Mesenchymal stem cell (in vitro differentiated cells and primary cell): ENCODE data around the gene KNTC1. TPM values are rescaled to one million over a fixed set of nuclear protein-coding genes. Genes with fewer than 3 reads are reported as not detected.

Experiments used
- DNase-seq: peaks from one replicate; pipeline ENCODE4 v3.0.0-alpha.2; 2013
- H2AFZ ChIP-seq: one replicate; pipeline ENCODE4 v1.6.1; 2013; ENCODE audit warnings: low read depth, mild to moderate bottlenecking, control low read depth, inconsistent platforms, low read length, moderate library complexity
- H2AK5ac ChIP-seq: 2 replicates; pipeline ENCODE4 v1.6.1; 2013; ENCODE audit warnings: low read length, moderate library complexity, mild to moderate bottlenecking, inconsistent platforms; ENCODE audit not compliant: severe bottlenecking
- H2BK120ac ChIP-seq: one replicate; pipeline ENCODE4 v1.6.1; 2013; ENCODE audit warnings: low read depth, mild to moderate bottlenecking, inconsistent platforms, low read length, moderate library complexity
- H2BK12ac ChIP-seq, 2 experiments: one replicate each; pipeline ENCODE4 v1.6.1; 2013; ENCODE audit warnings: inconsistent platforms in 2 of 2, low read length in 2 of 2, mild to moderate bottlenecking in 2 of 2, moderate library complexity in 2 of 2, control low read depth in 1 of 2
- H2BK15ac ChIP-seq: one replicate; pipeline ENCODE4 v1.6.1; 2013; ENCODE audit warnings: mild to moderate bottlenecking, low read depth, inconsistent platforms; ENCODE audit not compliant: poor library complexity, severe bottlenecking
- H2BK5ac ChIP-seq: 2 replicates; pipeline ENCODE4 v1.6.1; 2013; ENCODE audit warnings: low read depth, mild to moderate bottlenecking, low read length, control low read depth, inconsistent platforms; ENCODE audit not compliant: poor library complexity, severe bottlenecking
- H3K14ac ChIP-seq, 2 experiments: one replicate each; pipeline ENCODE4 v1.6.1; 2013; ENCODE audit warnings: inconsistent platforms in 2 of 2, low read length in 2 of 2, control low read depth in 1 of 2, mild to moderate bottlenecking in 1 of 2, moderate library complexity in 1 of 2
- H3K18ac ChIP-seq, 2 experiments: one replicate each; pipeline ENCODE4 v1.6.1; 2013; ENCODE audit warnings: inconsistent platforms in 2 of 2, low read length in 2 of 2, control low read depth in 1 of 2, low read depth in 1 of 2, mild to moderate bottlenecking in 1 of 2
- H3K23ac ChIP-seq, 2 experiments: one replicate each; pipeline ENCODE4 v1.6.1; 2013; ENCODE audit warnings: inconsistent platforms in 2 of 2, low read length in 2 of 2, mild to moderate bottlenecking in 2 of 2, moderate library complexity in 2 of 2, control low read depth in 1 of 2
- H3K27ac ChIP-seq: 2 replicates; pipeline ENCODE4 v1.5.1; 2013; ENCODE audit warnings: mild to moderate bottlenecking, moderate library complexity, low read length, control low read depth, inconsistent platforms; ENCODE audit not compliant: poor library complexity, severe bottlenecking
- H3K27me3 ChIP-seq, 2 experiments: 2 replicates each; pipeline versions ENCODE4 v1.6.1 to v1.7.0; 2013; ENCODE audit warnings: low read length in 2 of 2, mild to moderate bottlenecking in 2 of 2, moderate library complexity in 2 of 2, control low read depth in 1 of 2, inconsistent platforms in 1 of 2; ENCODE audit not compliant: control insufficient read depth in 1 of 2, insufficient read depth in 1 of 2
- H3K36me3 ChIP-seq, 2 experiments: 2 replicates each; pipeline versions ENCODE4 v1.6.1 to v1.7.0; 2013; ENCODE audit warnings: low read length in 2 of 2, control low read depth in 1 of 2, inconsistent platforms in 1 of 2, low read depth in 1 of 2, mild to moderate bottlenecking in 1 of 2; ENCODE audit not compliant: insufficient read depth in 2 of 2, control insufficient read depth in 1 of 2
- H3K4ac ChIP-seq, 2 experiments: one replicate each; pipeline ENCODE4 v1.6.1; 2013; ENCODE audit warnings: inconsistent platforms in 2 of 2, low read length in 2 of 2, mild to moderate bottlenecking in 2 of 2, moderate library complexity in 2 of 2, control low read depth in 1 of 2, low read depth in 1 of 2
- H3K4me1 ChIP-seq: 2 replicates; pipeline ENCODE4 v1.6.1; 2013; ENCODE audit warnings: low read depth, low read length, control low read depth; ENCODE audit not compliant: control insufficient read depth, insufficient read depth
- H3K4me2 ChIP-seq: 2 replicates; pipeline ENCODE4 v1.6.1; 2013; ENCODE audit warnings: low read length, mild to moderate bottlenecking, inconsistent platforms; ENCODE audit not compliant: poor library complexity, severe bottlenecking
- H3K4me3 ChIP-seq, 2 experiments: 2 replicates each; pipeline versions ENCODE4 v1.5.1 to v1.7.0; 2013; ENCODE audit warnings: low read length in 2 of 2, mild to moderate bottlenecking in 2 of 2, control low read depth in 1 of 2, low read depth in 1 of 2; ENCODE audit not compliant: insufficient read depth in 1 of 2
- H3K79me1 ChIP-seq: replicated peaks from 2 replicates; pipeline ENCODE4 v1.6.1; 2013; ENCODE audit warnings: mild to moderate bottlenecking, control low read depth, low read length, inconsistent platforms; ENCODE audit not compliant: poor library complexity, severe bottlenecking
- H3K9ac ChIP-seq: 2 replicates; pipeline ENCODE4 v1.7.0; 2013; ENCODE audit warnings: mild to moderate bottlenecking, low read length, moderate library complexity
- H3K9me3 ChIP-seq: 2 replicates; pipeline ENCODE4 v1.7.0; 2013; ENCODE audit warnings: mild to moderate bottlenecking, low read length; ENCODE audit not compliant: control insufficient read depth
- H4K8ac ChIP-seq: one replicate; pipeline ENCODE4 v1.6.1; 2013; ENCODE audit warnings: inconsistent platforms, mild to moderate bottlenecking, low read length, moderate library complexity
- H4K91ac ChIP-seq: one replicate; pipeline ENCODE4 v1.6.1; 2013; ENCODE audit warnings: mild to moderate bottlenecking, low read length, inconsistent platforms
- whole genome bisulfite sequencing: methylation state at CpG from one replicate; pipeline ENCODE4 v1.1.7; 2013; ENCODE audit warnings: mixed read lengths; 5-methylcytosine and 5-hydroxymethylcytosine counted together
- polyA plus RNA-seq, 2 experiments: library from polyadenylated mRNA; stranded (reverse); fragments of 200-250 nt; gene quantifications; one replicate each; pipeline ENCODE4 v1.2.3, GENCODE V29; 2013

The KNTC1 gene
- polyA plus RNA-seq (2013, experiment 1 of 2): 8.8 TPM
- 6.2 TPM for polyA plus RNA-seq (2013, experiment 2 of 2)

GRCh38 chr12:122526683-122527477, at the start of gene KNTC1, which contains the start of gene RSRC2:
TSS of gene KNTC1 (plus strand) at chr12:122527249. CDS start at chr12:122530064, 2,815 bp downstream.
TSS of gene RSRC2 (minus strand) at chr12:122526936. CDS start at chr12:122526853, 83 bp downstream.
- H2AFZ ChIP-seq: peak within 1 kb of the TSS; percentile 89
- under 1% methylated on average over 51 of the region's 51 CpGs for WGBS

GRCh38 chr12:122480753-122481152, 46.3 kb upstream of the KNTC1 start:
- Histone ChIP-seq H2BK15ac (no peak overlapping the region), H2AFZ (no peak overlapping the region), H4K8ac (no peak overlapping the region), H2BK12ac (no peak overlapping the region), H3K36me3 (peaks cover 27 to 90% of the 10 kb centered on the region in 2 experiments), H3K4me2 (no peak overlapping the region), H2AK5ac (no peak overlapping the region), H3K27ac (no peak overlapping the region), H3K23ac (no peak overlapping the region), H3K4me3 (no peak overlapping the region), H3K9ac (no peak overlapping the region), H2BK5ac (no peak overlapping the region), H3K4ac (no peak overlapping the region), H4K91ac (no peak overlapping the region), H3K27me3 (no peaks in the 10 kb centered on the region), H3K9me3 (no peaks in the 10 kb centered on the region), H3K14ac (no peak overlapping the region), H3K79me1 (peaks cover 15% of the 10 kb centered on the region), H3K4me1 (no peaks in the 10 kb centered on the region), H3K18ac (no peak overlapping the region), H2BK120ac (no peak overlapping the region)
- DNase-seq: no peak
- WGBS: 95% methylated on average over 7 of the region's 8 CpGs

More at GRCh38 chr12:122526683-122527477, at the start of gene KNTC1, which contains the start of gene RSRC2:
- peak within 1 kb of the TSS; percentile 100 for H3K9ac ChIP-seq
- peak within 1 kb of the TSS in 1 of 2 experiments; percentile 48 for H3K23ac ChIP-seq
- H2BK5ac ChIP-seq: peak within 1 kb of the TSS; percentile 99
- peak within 1 kb of the TSS; percentile 97 for H4K8ac ChIP-seq
- no peak within 1 kb of the TSS for H2BK12ac ChIP-seq
- H2AK5ac ChIP-seq: peak within 1 kb of the TSS; percentile 96
- peak within 1 kb of the TSS; percentile 91 to 93 for H3K4ac ChIP-seq
- H3K4me2 ChIP-seq: peak within 1 kb of the TSS; percentile 97
- peak within 1 kb of the TSS; percentile 85 to 98 for H3K18ac ChIP-seq
- peak; percentile 100 for DNase-seq
- peaks cover 6% of the 10 kb centered on the region for H3K79me1 ChIP-seq
- peak within 1 kb of the TSS in 1 of 2 experiments; percentile 60 for H3K14ac ChIP-seq
- H3K4me1 ChIP-seq: peaks cover 3% of the 10 kb centered on the region
- H3K27me3 ChIP-seq: no peaks in the 10 kb centered on the region
- peak within 1 kb of the TSS; percentile 78 to 95 for H3K4me3 ChIP-seq
- H3K27ac ChIP-seq: peak within 1 kb of the TSS; percentile 100
- H2BK15ac ChIP-seq: peak within 1 kb of the TSS; percentile 92
- H3K9me3 ChIP-seq: no peaks in the 10 kb centered on the region
- peaks cover 4 to 35% of the 10 kb centered on the region in 2 experiments for H3K36me3 ChIP-seq
- H2BK120ac ChIP-seq: peak within 1 kb of the TSS; percentile 83
- H4K91ac ChIP-seq: peak within 1 kb of the TSS; percentile 96

- no peak overlapping the region for H3K4me2 ChIP-seq
- no peak overlapping the region for H2BK12ac ChIP-seq
- no peak overlapping the region for H2BK5ac ChIP-seq
- H3K9me3 ChIP-seq: no peaks in the 10 kb centered on the region
- H3K27me3 ChIP-seq: no peaks in the 10 kb centered on the region
- no peak overlapping the region for H3K4ac ChIP-seq
- no peak overlapping the region for H2AFZ ChIP-seq
- DNase-seq: no peak
- no peak overlapping the region for H3K4me3 ChIP-seq
- peaks cover 10% of the 10 kb centered on the region for H3K79me1 ChIP-seq
- no peak overlapping the region for H3K27ac ChIP-seq
- no peak overlapping the region for H3K23ac ChIP-seq
- peaks cover 23 to 87% of the 10 kb centered on the region in 2 experiments for H3K36me3 ChIP-seq
- 87% methylated on average over 4 of the region's 6 CpGs for WGBS
- no peak overlapping the region for H3K14ac ChIP-seq
- H4K91ac ChIP-seq: no peak overlapping the region
- no peak overlapping the region for H3K9ac ChIP-seq
- no peak overlapping the region for H3K18ac ChIP-seq
- H2BK15ac ChIP-seq: no peak overlapping the region
- no peak overlapping the region for H2BK120ac ChIP-seq
- H4K8ac ChIP-seq: no peak overlapping the region
- no peak overlapping the region for H2AK5ac ChIP-seq
- peaks cover 2% of the 10 kb centered on the region for H3K4me1 ChIP-seq
These were observed 45.2 kb upstream of the KNTC1 start for GRCh38 chr12:122481861-122482260.

GRCh38 chr12:122483969-122484368, 43.1 kb upstream of the KNTC1 start:
- DNase-seq: no peak
- H2BK12ac ChIP-seq: no peak overlapping the region

More at GRCh38 chr12:122483969-122484368, 43.1 kb upstream of the KNTC1 start:
- Histone ChIP-seq H3K9ac (no peak overlapping the region), H2BK5ac (no peak overlapping the region), H3K18ac (no peak overlapping the region), H4K8ac (no peak overlapping the region), H3K27ac (no peak overlapping the region), H2BK120ac (no peak overlapping the region), H3K27me3 (no peaks in the 10 kb centered on the region), H3K4me2 (no peak overlapping the region), H3K14ac (no peak overlapping the region), H3K79me1 (peaks cover 14% of the 10 kb centered on the region), H3K9me3 (no peaks in the 10 kb centered on the region), H3K4ac (no peak overlapping the region), H3K4me1 (peaks cover 2% of the 10 kb centered on the region), H4K91ac (no peak overlapping the region), H2BK15ac (no peak overlapping the region), H3K36me3 (peaks cover 23 to 92% of the 10 kb centered on the region in 2 experiments), H2AK5ac (no peak overlapping the region), H3K23ac (no peak overlapping the region), H2AFZ (no peak overlapping the region), H3K4me3 (no peak overlapping the region)
- 100% methylated on average over 4 of the region's 5 CpGs for WGBS
